Measurements from ENCODE around the gene BCAP31.

The BCAP31 gene

GRCh38 chrX:153671589-153672530 lies 52.3 kb downstream of the BCAP31 start:
- no peak for DNase-seq

GRCh38 chrX:153670748-153671588 lies 53.2 kb downstream of the BCAP31 start:
- no peak for DNase-seq

- no peak for DNase-seq
These were observed 54.1 kb downstream of the BCAP31 start for GRCh38 chrX:153669901-153670731.

GRCh38 chrX:153669174-153669890 lies 54.9 kb downstream of the BCAP31 start:
- DNase-seq, result no peak

GRCh38 chrX:153668423-153669173 lies 55.6 kb downstream of the BCAP31 start:
- DNase-seq, result no peak

GRCh38 chrX:153667956-153668396 lies 56.2 kb downstream of the BCAP31 start:
- peak; percentile 75 for DNase-seq

GRCh38 chrX:153667281-153667955 lies 56.8 kb downstream of the BCAP31 start:
- no peak for DNase-seq

GRCh38 chrX:153665726-153666306 lies 58.4 kb downstream of the BCAP31 start:
- DNase-seq, result no peak

GRCh38 chrX:153662266-153662665 lies 61.9 kb downstream of the BCAP31 start:
- DNase-seq, result peak; percentile 13

GRCh38 chrX:153659268-153659667 lies 64.9 kb downstream of the BCAP31 start:
- no peak for DNase-seq

GRCh38 chrX:153657161-153657560 lies 67.0 kb downstream of the BCAP31 start:
- DNase-seq, result no peak

- no peak for DNase-seq
These were observed 70.6 kb downstream of the BCAP31 start for GRCh38 chrX:153653556-153653955.

GRCh38 chrX:153651540-153652079 lies 72.6 kb downstream of the BCAP31 start:
- DNase-seq, result no peak

GRCh38 chrX:153650959-153651358 lies 73.2 kb downstream of the BCAP31 start:
- DNase-seq, result no peak

Data from NCI-H146 (cell line).